RCC 7860 (cell line): Measurements from ENCODE around the gene UTP15.

Experiments
- DNase-seq: peaks from one replicate; pipeline ENCODE4 v3.0.0-alpha.2; 2015; ENCODE audit warnings: low spot score
- FAIRE-seq: peaks from 2 replicates; lab custom pipeline; 2012; peaks lifted over from hg19 to GRCh38; lab: Jason Lieb, UNC

Gene UTP15

DNA sequence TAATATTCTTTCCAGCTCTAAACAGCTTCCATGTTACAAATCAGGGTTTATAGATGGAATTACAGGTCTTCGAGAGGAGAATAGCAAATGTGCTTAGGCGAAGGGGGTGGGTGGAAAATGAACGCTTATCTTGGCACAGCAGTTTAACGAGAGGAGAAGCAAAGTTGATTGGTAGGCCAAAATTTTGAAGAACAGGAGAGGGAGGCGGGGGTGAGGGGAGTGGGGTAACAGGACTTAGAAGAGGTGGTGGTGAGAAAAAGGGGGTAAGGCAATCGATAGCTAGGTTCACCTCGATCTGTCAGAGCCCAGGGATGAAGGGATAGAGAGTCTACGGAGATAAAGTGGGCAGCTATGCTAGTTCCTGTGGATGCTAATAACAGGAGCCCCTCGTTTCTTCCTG lies 868 bp upstream of the UTP15 start:
- DNase-seq (no peak), FAIRE-seq (no peak)

DNA sequence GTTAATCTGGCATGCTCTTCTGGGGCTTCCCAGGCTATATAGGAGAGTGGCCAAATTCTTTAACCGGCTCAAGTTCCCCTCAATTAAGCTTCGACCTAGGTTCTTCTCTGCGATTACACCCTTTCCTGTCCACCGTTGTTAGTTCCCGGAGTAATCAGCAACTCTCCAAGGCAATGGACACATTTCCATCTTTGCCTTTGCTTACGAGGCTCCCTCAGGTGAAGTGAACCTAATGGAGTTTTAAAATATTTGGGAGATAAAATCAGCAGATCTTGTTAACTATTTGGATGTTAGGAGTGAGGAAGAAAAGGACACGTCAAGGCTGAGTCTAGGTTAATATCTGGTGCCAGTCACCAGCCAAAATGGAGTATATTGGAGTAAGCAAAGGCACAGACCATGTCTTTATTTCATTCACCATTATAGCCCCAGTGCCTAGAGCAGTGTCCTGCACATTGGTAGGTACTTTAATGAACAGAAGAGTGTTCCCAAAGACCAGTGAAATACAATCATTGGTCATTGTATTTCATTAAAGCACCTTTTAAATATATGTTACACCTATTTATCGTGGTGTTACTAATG lies 515 bp downstream of the UTP15 start:
- no peak for FAIRE-seq
- no peak for DNase-seq

DNA sequence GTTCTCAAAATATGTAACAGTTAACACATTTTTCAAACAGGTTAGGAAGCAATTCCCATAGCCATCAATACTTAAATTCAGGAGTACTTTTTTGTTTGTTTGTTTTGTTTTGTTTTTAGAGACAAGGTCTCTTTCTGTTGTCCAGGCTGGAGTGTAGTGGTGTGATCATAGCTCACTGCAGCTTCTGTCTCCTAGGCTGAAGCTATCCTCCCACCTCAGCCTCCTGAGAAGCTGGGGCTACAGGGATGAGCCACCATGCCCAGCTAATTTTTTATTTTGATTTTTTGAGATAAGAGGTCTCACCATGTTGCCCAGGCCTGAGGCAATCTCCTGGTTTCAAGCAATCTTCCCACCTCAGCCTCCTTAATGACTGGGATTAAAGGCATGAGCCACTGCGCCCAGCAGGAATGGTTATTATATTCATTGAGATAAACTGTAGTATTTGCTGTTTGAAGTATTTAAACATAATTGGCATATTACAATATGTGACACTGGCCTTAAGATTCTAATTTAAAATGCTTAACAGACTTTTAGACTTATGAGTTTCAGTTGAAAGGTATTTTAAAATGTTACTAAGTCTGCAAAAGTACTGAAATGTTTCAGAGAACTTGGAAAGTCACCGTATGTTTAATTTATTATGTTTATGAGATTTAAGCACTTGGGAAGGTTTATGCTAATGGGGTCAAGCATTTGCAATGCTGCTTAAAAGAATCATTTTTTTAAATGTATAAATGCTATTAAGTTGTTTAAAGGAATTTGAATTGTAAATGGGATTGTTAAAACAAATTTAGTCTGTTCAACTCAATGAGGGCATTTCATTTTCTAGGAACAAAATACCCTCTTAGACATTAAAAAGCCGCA lies 17.0 kb downstream of the UTP15 start:
- DNase-seq (no peak), FAIRE-seq (no peak)

DNA sequence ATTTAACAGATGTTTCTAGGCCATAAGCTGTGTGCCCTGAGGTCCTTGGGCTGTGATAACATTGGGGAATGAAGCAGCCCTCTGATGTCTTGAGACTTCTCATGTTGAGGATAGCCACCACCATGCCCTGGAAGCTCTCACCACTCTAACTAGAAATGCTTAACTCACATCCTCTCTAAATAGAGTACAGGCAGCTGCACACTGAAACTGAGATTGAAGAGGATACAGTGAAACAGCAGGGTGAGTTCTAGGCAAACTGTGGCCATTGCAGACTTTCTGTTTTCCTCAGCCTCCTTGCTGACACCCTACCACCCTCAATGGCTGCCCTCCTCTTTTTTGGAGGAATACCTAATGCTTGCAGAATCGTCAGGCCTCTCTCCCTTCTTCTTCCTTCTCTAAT lies 22.4 kb downstream of the UTP15 start:
- no peak for DNase-seq
- FAIRE-seq, result no peak

DNA sequence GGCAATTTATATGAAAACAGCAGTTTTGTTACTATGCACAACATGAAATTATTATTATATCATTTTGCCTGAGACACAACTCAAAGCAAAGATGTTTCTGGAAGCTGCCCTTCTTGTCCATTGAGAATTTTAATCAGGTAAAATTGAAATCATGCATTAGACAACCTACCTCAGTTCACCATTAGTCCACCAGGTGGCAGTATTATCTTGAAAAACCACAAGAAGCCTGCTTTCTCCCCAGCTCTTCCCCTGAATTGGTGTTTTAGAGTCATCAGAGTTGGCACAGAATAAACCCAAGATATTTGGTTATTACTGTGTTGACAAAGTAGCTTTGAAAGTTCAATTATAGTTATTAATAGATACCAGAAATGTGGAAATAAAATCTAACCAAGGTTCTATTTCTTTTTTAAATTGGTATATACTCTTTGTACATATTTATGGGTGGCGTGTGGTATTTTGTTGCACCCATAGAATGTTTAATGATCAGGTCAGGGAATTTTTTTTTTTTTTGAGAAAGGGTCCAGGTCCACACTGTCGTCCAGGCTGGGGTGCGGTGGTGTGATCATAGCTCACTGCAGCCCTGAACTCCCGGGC lies 25.7 kb downstream of the UTP15 start:
- DNase-seq (peak; percentile 26), FAIRE-seq (peak; percentile 28)

DNA sequence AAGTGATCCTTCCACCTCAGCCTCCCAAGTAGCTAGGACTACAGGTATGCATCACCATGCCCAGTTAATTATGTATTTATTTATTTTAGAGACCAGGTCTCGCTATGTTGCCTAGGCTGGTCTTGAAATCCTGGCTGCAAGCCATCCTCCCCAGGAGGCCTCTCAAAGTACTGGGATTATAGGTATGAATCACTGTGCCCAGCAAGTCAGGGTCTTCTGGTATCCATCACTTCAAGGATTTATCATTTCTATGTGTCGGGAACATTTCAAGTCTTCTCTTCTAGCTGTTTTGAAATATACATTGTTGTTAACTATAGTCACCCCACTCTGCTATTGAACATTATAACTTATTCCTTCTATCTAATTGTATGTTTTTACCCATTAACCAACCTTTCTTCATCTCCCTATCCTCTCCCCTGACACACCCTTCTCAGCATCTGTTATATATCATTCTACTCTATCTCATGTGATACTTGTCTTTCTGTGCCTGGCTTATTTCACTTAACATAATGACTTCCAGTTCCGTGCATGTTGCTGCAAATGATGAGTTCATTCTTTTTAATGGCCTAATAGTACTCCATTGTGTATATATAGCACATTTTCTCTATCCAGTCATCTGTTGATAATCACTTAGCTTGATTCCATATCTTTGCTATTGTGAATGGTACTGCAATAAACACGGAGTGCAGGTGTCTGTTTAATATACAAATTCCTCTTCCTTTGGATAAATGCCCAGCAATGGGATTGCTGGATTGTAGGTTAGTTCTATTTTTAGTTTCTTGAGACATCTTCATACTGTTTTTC lies 26.4 kb downstream of the UTP15 start:
- no peak for FAIRE-seq
- peak; percentile 29 for DNase-seq

DNA sequence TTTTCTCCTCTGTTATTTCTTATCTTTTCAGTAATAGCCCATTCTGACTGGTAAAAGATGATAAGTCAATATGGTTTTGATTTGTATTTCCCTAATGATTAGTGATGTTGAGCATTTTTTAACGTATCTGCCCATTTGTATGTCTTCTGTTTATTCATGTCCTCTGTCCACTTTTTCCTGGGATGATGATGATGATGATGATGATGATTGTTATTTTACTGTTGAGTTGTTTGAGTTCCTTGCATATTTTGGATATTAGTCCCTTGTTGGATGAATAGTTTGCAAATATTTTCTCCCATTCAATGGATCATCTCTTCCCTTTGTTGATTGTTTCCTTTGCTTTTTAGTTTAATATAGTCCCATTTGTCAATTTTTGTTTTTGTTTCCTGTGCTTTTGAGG lies 27.0 kb downstream of the UTP15 start:
- no peak for FAIRE-seq

DNA sequence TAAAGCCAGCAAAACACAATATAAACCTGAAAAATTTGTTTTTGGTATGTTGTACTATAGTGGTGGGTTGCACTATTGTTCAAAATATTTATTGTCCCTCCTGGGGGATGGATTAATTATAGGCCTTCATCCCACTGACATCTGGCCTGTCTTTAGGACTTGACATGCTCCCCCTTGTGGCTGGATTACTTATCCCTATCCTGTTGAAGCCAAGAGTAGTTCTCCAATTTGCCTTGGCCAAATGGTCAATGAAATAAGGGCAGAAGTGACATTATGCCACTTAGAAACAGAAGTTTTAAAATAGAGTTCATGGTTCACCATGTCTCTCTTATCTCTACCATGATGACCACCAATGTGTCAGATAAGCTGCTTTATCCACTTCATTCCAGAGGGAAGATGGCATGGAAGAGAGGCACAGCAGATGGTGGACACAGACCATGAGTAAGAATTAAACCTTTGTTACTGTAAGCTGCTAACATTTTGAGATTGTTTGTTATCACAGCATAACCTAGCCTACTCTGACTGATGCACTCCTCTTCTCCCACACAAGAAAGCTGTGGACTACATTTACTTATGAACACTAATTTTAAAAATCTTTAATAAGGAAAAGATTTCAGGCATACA lies 31.3 kb downstream of the UTP15 start:
- FAIRE-seq (no peak), DNase-seq (no peak)

More for the DNA sequence above, 27.0 kb downstream of the UTP15 start:
- DNase-seq, result no peak

DNA sequence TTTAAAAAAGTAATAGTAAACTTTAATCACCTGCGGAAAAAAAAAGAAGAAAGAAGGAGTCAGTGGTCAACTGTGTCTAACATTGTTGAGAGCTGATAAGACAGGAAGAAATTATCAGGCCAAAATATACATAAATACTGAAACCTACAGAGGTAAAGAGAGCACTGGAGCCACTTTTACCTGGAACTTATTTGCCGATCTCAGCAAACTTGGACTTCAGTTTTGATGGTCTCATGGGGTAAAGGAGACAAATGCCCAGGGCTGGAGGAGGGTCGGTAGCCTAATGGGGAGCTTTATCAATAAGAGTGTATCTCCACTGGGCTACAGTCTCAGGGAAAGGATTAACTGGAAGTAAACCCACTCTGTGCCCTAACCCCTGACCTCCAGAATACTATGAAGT lies 33.8 kb downstream of the UTP15 start:
- DNase-seq (no peak), FAIRE-seq (no peak)

DNA sequence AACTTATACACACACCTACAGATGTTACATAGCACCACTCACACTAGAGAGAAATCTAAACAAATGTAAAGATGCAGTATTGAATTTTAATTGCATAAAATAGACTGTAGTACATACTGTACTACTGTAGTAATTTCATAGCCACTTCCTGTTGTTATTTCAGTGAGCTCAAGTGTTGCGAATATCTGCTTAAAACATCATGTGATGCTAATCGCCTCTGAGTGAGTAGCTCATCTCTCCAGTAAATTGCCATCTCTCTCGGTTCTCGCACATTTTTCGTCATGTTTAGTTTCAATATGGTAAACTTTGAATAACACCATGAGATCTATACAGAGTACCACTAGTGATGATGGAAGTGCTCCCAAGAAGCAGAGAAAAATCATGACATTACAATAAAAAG lies 38.5 kb downstream of the UTP15 start:
- DNase-seq, result no peak
- no peak for FAIRE-seq

DNA sequence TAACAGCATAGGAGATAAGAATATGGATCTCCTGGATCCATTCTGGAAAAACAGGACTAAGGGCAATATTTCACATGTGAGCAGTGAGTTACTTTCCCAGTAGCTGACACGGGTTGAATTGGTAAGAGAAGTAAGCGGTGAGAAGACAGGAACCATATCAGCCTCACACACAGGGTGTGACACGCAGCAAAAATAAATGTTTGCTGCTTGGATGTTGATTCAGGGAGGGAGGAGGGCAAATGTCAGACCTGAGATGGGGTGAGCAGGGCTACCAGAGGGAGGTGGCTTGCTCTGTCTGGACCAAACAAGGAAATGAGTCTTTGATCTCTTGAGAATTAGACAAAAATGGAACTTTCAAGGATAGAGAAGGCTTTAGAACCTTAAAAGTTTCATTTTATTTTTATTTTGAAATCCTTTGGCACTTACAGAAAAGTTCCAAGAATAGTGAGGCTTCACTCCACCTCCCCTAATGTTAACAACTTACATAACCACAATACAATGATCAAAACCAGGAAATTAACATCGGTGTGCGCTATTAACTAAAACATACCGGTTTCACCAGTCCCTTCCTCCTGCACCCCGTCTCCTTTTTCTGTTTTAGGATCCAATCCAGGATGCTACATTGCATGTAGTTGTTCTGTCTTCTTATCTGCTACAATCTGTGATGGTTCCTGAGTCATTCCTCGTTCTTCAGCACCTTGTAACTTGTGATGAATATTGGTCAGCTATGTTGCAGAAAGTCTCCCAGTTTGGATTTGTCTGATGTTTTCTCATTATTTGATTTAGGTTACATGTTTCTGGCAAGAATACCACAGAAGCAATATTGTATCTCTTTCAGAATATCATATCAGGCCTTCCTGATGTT lies 39.9 kb downstream of the UTP15 start:
- no peak for DNase-seq
- FAIRE-seq, result no peak

DNA sequence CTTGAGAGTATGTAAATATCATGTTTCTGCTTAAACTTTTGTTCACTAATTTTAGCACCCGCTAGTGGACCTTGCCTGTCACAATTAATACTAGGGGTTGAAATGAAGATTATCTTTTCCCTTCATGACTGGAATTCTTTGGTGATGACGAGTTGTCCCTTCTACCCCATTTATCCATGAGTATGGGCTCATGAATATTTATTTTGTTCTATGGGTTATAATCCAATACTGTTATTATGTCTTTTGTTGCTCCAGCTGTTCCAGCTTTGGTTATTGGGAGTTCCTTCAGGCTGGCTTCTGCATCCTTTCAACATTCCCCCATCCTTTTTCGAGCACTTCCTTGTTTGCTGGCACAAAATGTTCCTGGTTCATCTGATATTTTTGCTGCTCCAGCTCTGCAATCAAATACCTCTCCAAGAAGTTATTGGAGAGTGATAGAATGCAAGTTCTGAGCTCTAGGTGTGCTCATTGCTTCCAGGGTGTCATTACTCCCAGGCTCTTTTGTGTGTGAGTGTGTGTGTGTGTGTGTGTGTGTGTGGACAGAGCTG lies 40.7 kb downstream of the UTP15 start:
- no peak for FAIRE-seq
- DNase-seq, result no peak

DNA sequence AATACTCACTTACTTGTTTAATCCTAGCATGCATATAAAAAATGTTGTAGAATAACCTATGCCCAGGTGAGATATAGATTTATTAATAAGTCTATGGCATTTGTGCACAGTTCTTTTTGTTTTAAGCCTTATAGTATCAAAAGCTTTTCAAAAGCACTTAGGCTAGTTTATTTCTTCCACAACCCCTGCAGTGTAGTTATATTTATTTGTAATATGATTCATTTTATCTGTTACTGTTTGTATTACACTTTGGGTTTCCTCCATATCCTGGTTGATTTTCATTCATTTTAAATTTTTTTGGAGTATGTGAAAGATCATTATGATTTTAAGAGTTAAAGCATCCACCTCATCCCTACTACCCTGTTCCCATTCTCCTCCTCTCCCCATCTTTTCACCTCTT lies 41.7 kb downstream of the UTP15 start:
- no peak for FAIRE-seq

DNA sequence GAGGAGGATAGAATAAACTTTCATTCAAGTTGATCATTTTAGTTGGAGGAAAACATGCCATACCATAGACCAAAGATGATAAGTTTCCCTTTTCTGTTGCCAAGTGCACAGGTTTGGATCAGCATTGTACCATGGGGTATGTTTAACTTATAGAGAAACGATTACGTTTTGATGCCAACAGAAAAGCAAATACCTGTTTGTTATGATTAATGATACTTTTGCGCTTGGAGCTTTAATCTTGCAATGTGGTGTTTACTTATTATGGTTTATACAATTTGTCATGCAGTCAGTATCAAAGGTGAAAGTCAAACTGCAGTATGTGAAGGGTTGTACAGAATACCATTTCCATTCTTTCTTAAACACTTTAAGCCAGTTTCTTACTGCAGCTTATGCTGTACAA lies 47.3 kb downstream of the UTP15 start:
- no peak for FAIRE-seq
- no peak for DNase-seq

More for the DNA sequence above, 41.7 kb downstream of the UTP15 start:
- no peak for DNase-seq

DNA sequence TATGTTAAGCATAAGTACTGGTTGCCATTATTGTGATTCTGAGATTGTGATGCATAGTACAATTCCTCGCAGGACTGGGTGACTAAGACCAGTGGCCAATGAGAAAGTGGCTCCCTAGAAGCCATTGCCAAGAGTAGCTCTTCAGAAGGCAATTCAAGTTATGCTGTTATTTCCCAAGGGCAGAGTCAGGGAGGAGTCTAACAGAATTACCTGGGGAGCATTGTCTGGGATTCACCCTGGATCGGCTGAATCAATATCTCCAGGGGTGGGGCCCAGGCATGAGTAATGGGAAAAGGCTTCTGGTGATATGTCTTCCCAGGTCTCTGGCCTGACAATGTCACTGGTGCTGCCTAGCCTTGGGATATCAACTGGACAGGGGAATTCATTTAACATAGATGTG lies 49.5 kb downstream of the UTP15 start:
- no peak for FAIRE-seq

DNA sequence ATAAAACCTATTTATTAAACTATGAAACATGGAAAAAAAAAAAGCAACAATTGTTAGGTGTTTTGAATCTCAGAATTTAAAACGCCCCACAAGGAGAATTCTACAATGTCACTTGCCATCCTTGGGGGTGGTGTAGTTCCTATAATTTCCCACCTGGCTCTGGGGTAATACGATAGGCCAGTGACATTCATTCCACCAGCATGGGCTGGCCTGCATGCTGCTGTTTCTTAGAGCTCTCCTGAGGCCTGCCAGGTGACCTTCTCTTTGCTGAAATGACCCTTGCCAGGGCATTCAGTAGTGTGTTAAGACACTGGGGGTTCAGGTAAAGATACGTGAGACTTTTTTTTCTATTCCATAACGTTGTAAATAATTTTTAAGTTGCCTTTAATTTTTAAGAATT lies 50.4 kb downstream of the UTP15 start:
- FAIRE-seq, result no peak

More for the DNA sequence above, 49.5 kb downstream of the UTP15 start:
- DNase-seq, result no peak

DNA sequence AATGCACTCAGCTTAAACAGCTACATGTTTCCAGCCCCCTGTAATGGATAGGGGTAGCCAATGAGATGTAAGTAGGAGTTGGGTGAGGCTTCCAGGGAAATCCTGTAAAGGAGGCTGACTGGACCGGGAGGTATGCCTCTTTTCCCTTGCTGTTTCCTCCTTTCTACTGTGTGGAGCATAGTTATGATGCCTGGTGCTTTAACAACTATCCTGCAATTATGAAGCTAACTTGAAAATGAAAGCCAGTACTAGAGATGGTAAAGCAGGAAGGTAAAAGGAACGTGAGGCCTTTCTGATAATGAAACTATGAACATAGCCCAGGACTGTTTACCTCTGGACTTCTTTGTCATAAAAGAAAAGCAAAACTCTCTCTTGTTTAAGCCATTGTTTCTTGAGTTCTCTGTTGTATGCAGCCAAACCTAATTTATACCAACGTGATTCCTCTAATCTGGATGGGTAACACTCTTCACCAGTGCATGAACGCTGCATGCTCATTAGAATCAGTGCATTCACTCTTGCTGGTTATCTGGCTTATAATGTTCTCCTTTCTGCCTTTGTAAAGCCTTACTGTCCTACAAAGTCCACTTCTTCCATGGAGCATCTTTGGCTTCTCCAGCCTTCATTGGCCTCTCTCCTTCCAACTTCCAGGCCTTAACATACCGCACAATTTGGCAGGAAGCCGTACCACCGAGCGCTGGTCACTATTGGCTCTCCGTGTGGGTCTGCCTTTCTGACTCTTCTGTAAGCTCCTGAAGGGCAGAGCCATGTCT lies 52.2 kb downstream of the UTP15 start:
- FAIRE-seq, result no peak
- no peak for DNase-seq

More for the DNA sequence above, 50.4 kb downstream of the UTP15 start:
- DNase-seq, result no peak

DNA sequence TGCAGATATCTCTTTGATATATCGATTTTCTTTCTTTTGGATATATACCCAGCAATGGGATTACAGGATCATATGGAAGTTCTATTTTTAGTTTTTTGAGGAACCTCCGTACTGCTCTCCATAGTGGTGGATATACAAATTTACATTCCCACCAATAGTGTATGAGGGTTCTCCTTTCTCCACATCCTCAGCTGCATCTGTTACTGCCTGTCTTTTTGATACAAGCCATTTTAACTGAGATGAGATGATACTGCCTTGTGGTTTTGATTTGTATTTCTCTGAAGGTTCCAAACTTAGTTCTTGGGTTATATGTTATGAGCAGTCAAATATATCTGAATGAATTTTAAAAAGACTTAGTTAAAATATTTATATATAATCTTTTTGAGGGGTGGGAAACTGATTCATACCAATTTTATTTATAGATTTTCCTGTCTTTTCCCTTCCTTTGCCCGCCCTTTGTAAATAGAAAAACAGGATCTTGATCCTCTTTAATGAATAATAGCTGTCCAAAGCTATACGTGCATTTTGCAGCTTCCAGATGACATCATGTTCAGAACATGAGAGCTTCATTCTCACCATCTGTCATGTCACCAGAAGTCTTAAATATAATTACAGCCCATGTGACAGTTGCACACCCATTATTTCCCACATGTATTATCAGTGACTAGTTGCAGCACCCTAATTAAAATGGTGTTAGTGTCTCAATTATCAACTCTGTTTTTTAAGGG lies 54.2 kb downstream of the UTP15 start:
- DNase-seq, result no peak
- no peak for FAIRE-seq
